Activated naive CD4-positive, alpha-beta T cell treated with anti-CD3 and anti-CD28 coated beads, Interleukin-2, amount 10 ng/mL, durations not matched to agents 7 days and 5 days (primary cell): ENCODE results near the gene FIS1.

ENCODE experiments used
- CTCF ChIA-PET: fragments of 350-600 bp; sonication (Branson Sonifier 250); formaldehyde crosslinking; loops from one replicate; lab custom pipeline; 2021; ENCODE audit warnings: antibody characterized with exemption; lab: Charles Lee
- DNase-seq: peaks from one replicate; pipeline ENCODE4 v3.0.0-alpha.2; 2020
- H3K27ac Mint-ChIP-seq: one replicate; pipeline ENCODE4 v1.8.0; 2021; ENCODE audit warnings: mild to moderate bottlenecking, moderate library complexity, mixed read lengths
- H3K27me3 Mint-ChIP-seq: one replicate; pipeline ENCODE4 v1.8.0; 2021; ENCODE audit warnings: mild to moderate bottlenecking, mixed read lengths
- H3K36me3 Mint-ChIP-seq: one replicate; pipeline ENCODE4 v1.8.0; 2021; ENCODE audit warnings: mixed read lengths
- H3K4me1 Mint-ChIP-seq: one replicate; pipeline ENCODE4 v1.8.0; 2021; ENCODE audit warnings: mixed read lengths
- H3K4me3 Mint-ChIP-seq: one replicate; pipeline ENCODE4 v1.8.0; 2021; ENCODE audit warnings: mild to moderate bottlenecking, moderate library complexity, mixed read lengths
- H3K9me3 Mint-ChIP-seq: one replicate; pipeline ENCODE4 v1.8.0; 2021; ENCODE audit warnings: mixed read lengths

Gene FIS1

DNA sequence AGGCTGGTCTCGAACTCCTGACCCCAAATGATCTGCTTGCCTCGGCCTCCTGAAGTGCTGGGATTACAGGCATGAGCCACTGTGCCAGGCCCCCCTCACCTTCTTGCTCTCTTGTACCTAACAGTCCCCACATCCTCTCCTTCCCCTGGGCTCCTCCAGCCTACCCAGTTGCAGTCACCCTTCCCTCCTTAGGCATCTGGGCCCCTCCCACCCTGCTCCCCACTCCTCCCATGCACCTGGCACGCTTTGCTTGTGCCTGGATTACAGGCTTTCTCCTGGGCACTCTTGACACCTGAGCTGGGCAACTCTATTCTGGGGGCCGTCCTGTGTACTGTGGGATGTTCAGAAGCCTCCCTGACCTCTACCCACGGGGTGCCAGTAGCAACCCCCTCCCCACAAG, 10.2 kb downstream of the FIS1 start:
- CTCF ChIA-PET = interaction anchor here (2.1 to 3.1 kb wide), 2 partner anchors 10 to 48 kb away, joined by 13 to 16 read pairs; partner anchors contain the start of gene FIS1
- Mint-ChIP-seq H3K9me3 (no peaks in the 10 kb centered on the region), H3K27ac (no peak overlapping the region), H3K4me3 (no peak overlapping the region), H3K27me3 (no peaks in the 10 kb centered on the region), H3K36me3 (peaks cover 15% of the 10 kb centered on the region), H3K4me1 (peaks cover 4% of the 10 kb centered on the region)
- DNase-seq = no peak

DNA sequence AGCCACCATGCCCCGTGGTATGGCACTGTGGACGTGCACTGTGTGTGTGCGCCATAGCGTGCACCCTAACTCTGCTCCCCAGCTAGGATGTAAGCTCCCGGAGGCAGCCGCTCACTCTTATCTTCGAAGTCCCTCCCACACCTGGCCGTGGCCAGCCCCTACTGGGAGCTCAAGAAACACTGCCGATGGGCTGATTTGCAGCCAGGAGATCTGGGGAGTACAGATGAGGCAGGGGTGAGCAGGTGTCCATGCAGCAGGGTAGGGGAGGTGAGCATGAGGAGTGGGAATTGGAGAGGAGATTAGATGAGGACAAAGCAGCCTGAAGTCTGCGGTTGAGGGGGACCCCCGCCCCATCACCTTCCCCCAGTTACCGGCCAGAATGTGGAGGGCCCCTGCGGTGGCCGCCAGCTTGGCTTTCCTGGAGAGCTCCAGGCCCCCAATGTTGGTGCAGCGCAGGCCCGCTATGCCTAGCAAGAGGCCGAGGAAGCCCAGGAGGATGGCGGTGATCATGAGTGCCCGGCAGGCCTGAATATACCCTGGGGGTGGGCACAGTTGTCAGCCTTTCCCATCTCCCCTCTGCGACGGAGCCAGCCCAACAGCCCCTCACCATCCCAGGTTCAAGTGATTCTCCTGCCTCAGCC, 10.9 kb downstream of the FIS1 start:
- CTCF ChIA-PET = interaction anchor here (2.1 to 3.1 kb wide), 2 partner anchors 10 to 49 kb away, joined by 13 to 16 read pairs; partner anchors contain the start of gene FIS1
- no peak for DNase-seq
- no peaks in the 10 kb centered on the region for H3K9me3 Mint-ChIP-seq
- H3K27ac Mint-ChIP-seq = no peak overlapping the region
- no peak overlapping the region for H3K4me3 Mint-ChIP-seq
- H3K27me3 Mint-ChIP-seq = no peaks in the 10 kb centered on the region
- H3K36me3 Mint-ChIP-seq = peaks cover 14% of the 10 kb centered on the region
- peaks cover 4% of the 10 kb centered on the region for H3K4me1 Mint-ChIP-seq

DNA sequence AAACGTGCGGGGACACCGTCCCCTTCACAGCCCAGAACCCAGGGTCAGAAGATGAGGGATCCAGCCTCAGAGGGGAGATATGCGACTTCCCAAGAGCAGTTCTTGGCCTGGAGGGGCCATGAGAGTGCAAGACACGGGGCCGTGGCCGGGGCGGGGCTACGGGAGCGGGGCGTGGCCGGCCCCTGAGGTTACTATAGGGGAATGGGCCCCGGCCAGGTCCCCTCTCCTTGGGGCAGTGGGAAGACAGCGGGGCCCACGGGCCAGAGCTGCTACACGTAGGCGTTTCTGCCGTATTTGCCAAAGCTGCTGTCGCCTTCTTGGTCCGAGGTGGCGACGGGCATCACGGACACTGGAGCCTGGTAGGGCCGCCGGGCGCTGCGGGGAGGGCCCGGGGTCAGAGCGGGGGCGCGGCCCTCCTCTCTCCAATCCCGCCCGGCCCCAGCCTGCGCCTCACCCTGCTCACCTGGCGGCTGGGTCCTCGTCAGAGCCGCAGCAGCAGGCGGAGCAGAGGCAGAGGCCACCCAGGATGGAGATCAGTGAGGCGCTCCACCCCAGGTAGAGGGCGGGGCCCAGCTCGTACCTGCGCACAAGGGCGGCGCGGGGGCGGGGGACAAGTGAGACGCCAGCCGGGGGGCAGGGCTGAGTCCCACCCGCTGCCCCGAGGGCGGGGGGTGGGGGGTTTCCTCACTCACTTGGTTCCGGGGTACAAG, 12.6 kb downstream of the FIS1 start:
- Mint-ChIP-seq H3K4me1 (peaks cover 4% of the 10 kb centered on the region), H3K9me3 (no peaks in the 10 kb centered on the region), H3K27me3 (no peaks in the 10 kb centered on the region), H3K36me3 (peaks cover 18% of the 10 kb centered on the region), H3K4me3 (no peak overlapping the region), H3K27ac (no peak overlapping the region)
- no peak for DNase-seq
- CTCF ChIA-PET = interaction anchor here (3.1 kb wide), 1 partner anchor 12 kb away, joined by 16 read pairs; the partner anchor contains the start of gene FIS1

DNA sequence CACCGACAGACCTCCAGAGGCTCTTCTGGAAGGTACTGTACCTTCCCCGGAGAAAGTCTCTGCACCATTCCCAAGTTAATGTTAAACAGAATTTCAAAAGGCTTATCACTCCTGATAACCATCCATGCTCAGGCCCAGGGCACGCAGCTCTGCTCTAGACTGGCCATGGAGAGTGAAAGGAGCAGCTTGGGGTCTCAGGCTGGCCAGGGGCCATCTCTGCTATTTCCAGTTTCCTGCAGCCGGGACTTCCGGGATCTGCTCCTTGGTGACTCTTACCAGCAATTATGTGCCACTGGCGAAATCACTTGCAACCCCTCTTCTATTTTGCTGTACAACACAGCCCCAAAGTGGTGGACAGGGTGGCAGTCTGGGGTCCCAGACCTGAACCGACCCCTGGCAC, 13.2 kb downstream of the FIS1 start:
- Mint-ChIP-seq H3K4me3 (no peak overlapping the region), H3K9me3 (no peaks in the 10 kb centered on the region), H3K4me1 (peaks cover 4% of the 10 kb centered on the region), H3K27me3 (no peaks in the 10 kb centered on the region), H3K27ac (peak overlapping the region; percentile 14), H3K36me3 (peaks cover 22% of the 10 kb centered on the region)
- no peak for DNase-seq
- CTCF ChIA-PET = interaction anchor here (1.1 kb wide), 1 partner anchor 12 kb away, joined by 3 read pairs; no protein-coding TSS in a partner anchor

DNA sequence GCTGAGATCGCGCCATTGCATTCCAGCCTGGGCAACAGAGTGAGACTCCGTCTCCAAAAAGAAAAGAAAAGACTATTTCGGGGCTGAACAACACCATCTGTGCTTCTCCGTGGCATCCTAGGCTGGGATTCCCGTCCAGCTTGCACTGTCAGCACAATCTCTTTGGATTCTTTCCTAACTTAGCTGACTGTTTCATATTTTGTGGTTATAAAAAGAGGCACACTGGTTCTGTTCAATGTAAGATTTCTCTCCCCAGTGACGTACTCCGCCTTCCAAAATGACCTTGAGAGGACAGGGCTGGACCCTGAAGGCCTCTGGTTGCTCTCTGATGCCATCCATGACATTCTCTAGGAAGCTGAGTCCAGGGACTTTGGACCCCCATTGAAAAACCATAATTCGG, 18.2 kb downstream of the FIS1 start:
- DNase-seq = no peak

DNA sequence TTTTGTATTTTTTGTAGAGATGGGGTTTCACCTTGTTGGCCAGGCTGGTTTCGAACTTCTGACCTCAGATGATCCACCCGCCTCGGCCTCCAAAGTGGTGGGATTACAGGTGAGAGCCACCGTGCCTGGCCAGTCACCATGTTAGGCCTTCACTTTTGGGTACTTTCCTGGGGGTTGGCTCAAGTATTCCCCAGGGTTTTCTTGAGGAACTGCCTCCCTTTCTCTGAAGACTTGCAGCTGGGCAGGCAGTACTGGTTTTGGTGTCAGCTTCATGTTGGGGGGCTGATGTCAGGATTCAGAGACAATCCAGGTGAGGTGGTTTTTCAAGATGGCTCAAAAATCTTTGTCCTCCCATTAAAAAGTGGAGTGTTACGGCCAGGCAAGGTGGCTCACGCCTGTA, 19.2 kb downstream of the FIS1 start:
- Mint-ChIP-seq H3K4me1 (peaks cover 9% of the 10 kb centered on the region), H3K36me3 (peaks cover 53% of the 10 kb centered on the region), H3K9me3 (no peaks in the 10 kb centered on the region), H3K4me3 (no peak overlapping the region), H3K27ac (no peak overlapping the region), H3K27me3 (no peaks in the 10 kb centered on the region)
- no peak for DNase-seq
- CTCF ChIA-PET = no interaction called here

More for the DNA sequence above, 18.2 kb downstream of the FIS1 start:
- H3K27me3 Mint-ChIP-seq = no peaks in the 10 kb centered on the region
- H3K27ac Mint-ChIP-seq = no peak overlapping the region
- CTCF ChIA-PET = no interaction called here
- peaks cover 46% of the 10 kb centered on the region for H3K36me3 Mint-ChIP-seq
- H3K9me3 Mint-ChIP-seq = no peaks in the 10 kb centered on the region
- H3K4me3 Mint-ChIP-seq = no peak overlapping the region
- peaks cover 9% of the 10 kb centered on the region for H3K4me1 Mint-ChIP-seq

DNA sequence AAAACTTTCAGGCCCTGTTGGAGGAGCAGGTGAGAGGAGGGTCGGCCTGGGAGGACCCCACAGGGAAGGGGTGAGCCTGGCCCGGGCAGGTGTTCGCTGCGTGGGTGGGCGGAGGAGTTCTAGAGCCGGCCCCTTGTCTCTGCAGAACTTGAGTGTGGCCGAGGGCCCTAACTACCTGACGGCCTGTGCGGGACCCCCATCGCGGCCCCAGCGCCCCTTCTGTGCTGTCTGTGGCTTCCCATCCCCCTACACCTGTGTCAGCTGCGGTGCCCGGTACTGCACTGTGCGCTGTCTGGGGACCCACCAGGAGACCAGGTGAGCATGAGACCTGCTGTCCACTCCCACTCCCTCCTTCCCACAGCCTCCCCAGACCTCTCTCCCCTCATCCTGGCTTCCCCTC, 21.4 kb downstream of the FIS1 start:
- peaks cover 45% of the 10 kb centered on the region for H3K36me3 Mint-ChIP-seq
- CTCF ChIA-PET = no interaction called here
- H3K27ac Mint-ChIP-seq = peak overlapping the region; percentile 45

DNA sequence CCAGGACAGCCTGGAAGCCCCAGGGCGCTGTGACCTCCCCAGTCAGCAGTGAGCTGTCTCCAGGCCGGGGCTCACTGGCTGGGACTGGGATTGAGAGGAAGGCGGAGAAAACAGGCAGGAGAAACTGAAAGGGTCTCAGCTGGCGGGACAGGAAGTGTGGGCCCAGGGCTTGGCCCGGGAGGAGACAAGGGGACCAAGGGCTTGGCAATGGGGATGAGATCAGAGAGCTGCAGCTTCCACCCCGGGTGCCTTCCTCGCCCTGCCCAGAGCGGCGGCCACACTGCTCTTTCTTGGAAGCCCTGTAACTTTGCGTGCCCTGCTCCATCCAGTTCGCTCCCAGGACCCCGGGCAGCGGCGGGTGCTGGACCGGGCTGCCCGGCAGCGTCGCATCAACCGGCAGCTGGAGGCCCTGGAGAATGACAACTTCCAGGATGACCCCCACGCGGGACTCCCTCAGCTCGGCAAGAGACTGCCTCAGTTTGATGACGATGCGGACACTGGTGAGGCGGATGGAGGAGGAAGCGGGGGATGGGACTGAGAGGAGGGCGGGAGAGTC, 22.5 kb downstream of the FIS1 start:
- Mint-ChIP-seq H3K9me3 (no peaks in the 10 kb centered on the region), H3K4me1 (peaks cover 28% of the 10 kb centered on the region), H3K27me3 (no peaks in the 10 kb centered on the region), H3K4me3 (no peak overlapping the region), H3K36me3 (peaks cover 44% of the 10 kb centered on the region), H3K27ac (no peak overlapping the region)
- no peak for DNase-seq
- CTCF ChIA-PET = interaction anchor here (1.0 kb wide), 1 partner anchor 22 kb away, joined by 3 read pairs; no protein-coding TSS in a partner anchor

More for the DNA sequence above, 21.4 kb downstream of the FIS1 start:
- H3K4me3 Mint-ChIP-seq = no peak overlapping the region
- H3K4me1 Mint-ChIP-seq = peaks cover 24% of the 10 kb centered on the region
- no peak for DNase-seq
- no peaks in the 10 kb centered on the region for H3K27me3 Mint-ChIP-seq
- H3K9me3 Mint-ChIP-seq = no peaks in the 10 kb centered on the region

DNA sequence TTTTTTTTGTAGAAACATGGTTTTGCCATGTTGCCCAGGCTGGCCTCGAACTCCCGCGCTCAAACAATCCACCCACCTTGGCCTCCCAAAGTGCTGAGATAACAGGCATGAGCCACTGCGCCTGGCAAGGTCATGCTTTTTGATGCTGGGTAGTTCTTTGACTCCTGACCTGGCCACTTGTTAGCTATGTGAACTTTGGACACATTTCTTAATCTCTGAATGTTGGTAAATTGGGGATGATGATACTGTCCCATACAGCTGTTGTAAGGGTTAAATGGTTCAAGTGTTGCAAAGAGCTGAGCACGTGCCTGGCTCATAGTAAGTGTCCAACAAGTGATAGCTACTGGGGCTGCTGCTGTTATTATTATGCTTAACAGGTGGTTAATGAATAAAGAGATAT, 24.6 kb downstream of the FIS1 start:
- H3K4me1 Mint-ChIP-seq = peaks cover 42% of the 10 kb centered on the region
- no peak for DNase-seq
- CTCF ChIA-PET = interaction anchor here (4.9 kb wide), 1 partner anchor 24 kb away, joined by 33 read pairs; the partner anchor contains the start of gene FIS1
- no peaks in the 10 kb centered on the region for H3K9me3 Mint-ChIP-seq
- H3K27ac Mint-ChIP-seq = no peak overlapping the region
- no peaks in the 10 kb centered on the region for H3K27me3 Mint-ChIP-seq
- peaks cover 52% of the 10 kb centered on the region for H3K36me3 Mint-ChIP-seq
- no peak overlapping the region for H3K4me3 Mint-ChIP-seq

DNA sequence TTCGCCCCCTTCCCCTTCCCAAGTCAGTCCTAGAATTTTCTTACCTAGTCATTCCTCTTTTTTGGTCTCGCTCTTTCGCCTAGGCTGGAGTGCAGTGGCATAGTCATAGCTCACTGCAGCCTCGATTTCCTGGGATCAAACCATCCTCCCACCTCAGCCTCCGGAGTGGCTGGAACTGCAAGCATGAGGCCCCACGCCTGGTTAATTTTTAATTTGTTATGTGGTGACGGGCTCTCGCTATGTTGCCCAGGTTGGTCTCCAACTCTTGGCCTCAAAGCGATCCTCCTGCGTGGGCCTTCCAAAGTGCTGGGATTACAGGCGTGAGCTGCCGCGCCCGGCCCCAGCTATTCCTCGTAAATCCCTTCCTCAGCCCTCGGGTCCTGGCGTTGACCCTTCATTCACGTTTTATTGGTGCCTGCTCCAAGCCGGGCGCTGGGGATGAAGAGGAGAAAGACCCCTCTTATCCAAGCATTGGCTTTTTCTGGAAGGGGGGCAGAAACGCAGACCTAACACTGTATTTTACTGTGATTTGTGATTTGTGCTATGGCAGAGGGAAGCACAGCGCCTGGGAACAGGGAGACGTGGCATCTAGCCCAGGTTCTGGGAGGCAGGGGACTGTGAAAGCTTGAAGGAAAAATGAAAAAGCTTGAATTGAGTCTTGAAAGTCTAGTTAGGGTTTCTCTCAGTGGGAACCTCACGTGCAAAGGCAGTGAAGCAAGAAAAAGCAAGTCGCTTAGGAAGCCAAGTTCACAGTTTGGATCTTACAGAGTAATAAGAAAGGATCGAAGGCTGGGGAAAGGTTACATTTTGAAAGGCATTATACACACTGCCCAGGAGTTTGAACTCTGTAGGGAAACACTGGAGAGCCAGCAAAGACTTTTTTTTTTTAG, 26.4 kb downstream of the FIS1 start:
- Mint-ChIP-seq H3K27me3 (no peaks in the 10 kb centered on the region), H3K27ac (peak overlapping the region; percentile 88), H3K4me3 (peak overlapping the region; percentile 96), H3K36me3 (peaks cover 45% of the 10 kb centered on the region), H3K4me1 (peaks cover 45% of the 10 kb centered on the region), H3K9me3 (no peaks in the 10 kb centered on the region)
- DNase-seq = no peak
- CTCF ChIA-PET = interaction anchor here (0.9 to 4.9 kb wide), 8 partner anchors 14 to 450 kb away, joined by 3 to 33 read pairs (median 3); partner anchors contain the start of gene FIS1

DNA sequence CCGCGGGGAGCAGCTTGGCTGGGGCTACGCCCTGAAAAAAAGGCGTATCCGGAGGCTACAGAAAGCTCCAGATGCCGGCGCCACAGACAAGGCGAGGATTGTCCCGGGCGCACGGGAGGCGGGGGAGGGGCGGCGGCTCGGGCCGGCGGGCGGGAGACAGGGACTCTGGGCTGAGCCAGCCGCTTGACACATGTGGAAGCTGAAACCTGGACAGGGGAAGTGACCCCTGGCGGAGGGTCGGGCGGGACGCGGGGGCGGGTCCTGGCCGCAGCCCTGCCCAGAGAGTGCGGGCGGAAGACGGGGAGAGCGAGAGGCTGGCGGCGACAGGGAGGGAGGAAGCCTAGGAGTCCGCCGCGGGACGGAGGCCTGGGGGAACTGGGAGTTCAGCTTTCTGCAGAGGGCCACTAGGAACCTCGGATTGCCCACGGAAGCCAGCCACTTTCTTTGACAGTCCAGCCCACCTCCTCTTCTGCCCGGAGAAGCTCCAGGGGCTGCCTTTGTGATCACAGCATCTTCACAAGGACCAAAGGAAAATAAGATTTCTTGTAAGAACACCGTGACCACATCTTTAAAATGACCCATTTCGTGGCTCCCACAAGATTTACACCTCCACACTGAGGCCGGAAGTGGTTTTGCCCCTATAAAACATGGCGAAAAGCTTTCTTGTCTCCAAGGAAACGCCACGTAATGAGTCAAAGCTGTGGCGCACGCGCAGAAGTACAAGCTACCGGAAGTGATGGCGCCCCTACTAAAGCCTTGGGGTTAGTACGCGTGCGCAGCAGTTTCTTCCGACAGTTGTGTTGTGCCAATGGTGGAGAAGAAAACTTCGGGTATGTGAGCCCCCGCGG, 27.3 kb downstream of the FIS1 start, which contains the start of the genes PLOD3 and ZNHIT1:
TSS of gene PLOD3 (minus strand) at position 194 of the 848 bp plus-strand sequence. CDS start 307 bp downstream, outside the sequence.
TSS of gene ZNHIT1 (plus strand) at position 778 of the 848 bp plus-strand sequence. CDS start at position 809, 31 bp downstream.
- no peaks in the 10 kb centered on the region for H3K9me3 Mint-ChIP-seq
- H3K27me3 Mint-ChIP-seq = no peaks in the 10 kb centered on the region
- DNase-seq = peak; percentile 98
- CTCF ChIA-PET = interaction anchor here (0.9 to 4.9 kb wide), 9 partner anchors 13 to 451 kb away, joined by 3 to 33 read pairs (median 4); partner anchors contain the start of gene FIS1
- H3K4me1 Mint-ChIP-seq = peaks cover 45% of the 10 kb centered on the region
- peak within 1 kb of the TSS; percentile 96 for H3K4me3 Mint-ChIP-seq
- peak within 1 kb of the TSS; percentile 88 for H3K27ac Mint-ChIP-seq
- peaks cover 40% of the 10 kb centered on the region for H3K36me3 Mint-ChIP-seq

DNA sequence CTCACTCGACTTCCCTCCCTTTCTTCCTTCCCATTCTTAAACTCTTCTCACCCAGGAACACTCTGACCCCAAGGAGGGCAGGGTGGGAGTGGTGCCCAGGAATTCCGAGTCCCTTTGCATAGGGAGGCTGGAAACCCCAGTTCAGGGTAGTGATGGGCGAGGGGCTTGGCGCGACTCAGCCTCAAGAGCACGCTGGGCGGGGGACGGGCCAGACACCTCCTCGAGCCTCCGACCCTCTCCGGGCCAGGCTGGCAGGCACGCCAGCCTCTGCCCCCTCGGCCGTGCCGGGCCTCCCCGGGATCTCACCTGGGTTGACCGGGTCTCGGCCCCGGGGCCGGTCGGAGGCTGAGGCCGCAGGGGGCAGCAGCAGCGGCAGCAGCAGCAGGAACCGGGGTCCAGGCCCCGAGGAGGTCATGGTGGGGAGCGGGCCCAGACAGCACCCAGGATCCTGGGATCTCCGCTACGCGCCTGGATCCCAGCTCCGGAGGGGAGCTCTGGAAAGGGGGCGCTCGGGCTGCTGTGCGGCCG, 28.0 kb downstream of the FIS1 start:
- H3K27ac Mint-ChIP-seq = peak overlapping the region; percentile 88
- peaks cover 37% of the 10 kb centered on the region for H3K36me3 Mint-ChIP-seq
- no peak for DNase-seq
- H3K4me3 Mint-ChIP-seq = peak overlapping the region; percentile 96
- peaks cover 42% of the 10 kb centered on the region for H3K4me1 Mint-ChIP-seq
- H3K27me3 Mint-ChIP-seq = no peaks in the 10 kb centered on the region
- CTCF ChIA-PET = interaction anchor here (0.9 to 4.9 kb wide), 6 partner anchors 13 to 452 kb away, joined by 3 to 33 read pairs (median 4); partner anchors contain the start of gene FIS1
- H3K9me3 Mint-ChIP-seq = no peaks in the 10 kb centered on the region
